H1 (cell line): ENCODE results near the gene RNF182. TPM values are rescaled to one million over a fixed set of nuclear protein-coding genes. Genes with fewer than 3 reads are reported as not detected.

Experiments
- CTCF ChIA-PET: fragments of 300-600 bp; sonication (Branson Sonifier 250); formaldehyde crosslinking; loops from one replicate; lab custom pipeline; 2021; ENCODE audit not compliant: partially characterized antibody; lab: Charles Lee
- POLR2A ChIA-PET: fragments of 300-600 bp; sonication (Branson Sonifier 250); formaldehyde crosslinking; loops from one replicate; lab custom pipeline; 2021; ENCODE audit warnings: inconsistent platforms; ENCODE audit not compliant: partially characterized antibody; lab: Charles Lee
- DNase-seq, 2 experiments: peaks; one replicate each; pipeline versions ENCODE4 v3.0.0 to v3.0.0-alpha.2; 2010 to 2022; ENCODE audit warnings: low spot score in 2 of 2, low read depth in 1 of 2, mixed read lengths in 1 of 2
- FAIRE-seq: peaks from 2 replicates; lab custom pipeline; 2011; peaks lifted over from hg19 to GRCh38; lab: Jason Lieb, UNC
- H2AFZ ChIP-seq: 2 replicates; pipeline ENCODE4 v1.8.1; 2012; ENCODE audit warnings: low read length, inconsistent platforms
- H2AK5ac ChIP-seq: 2 replicates; pipeline ENCODE4 v1.6.1; 2013; ENCODE audit warnings: low read depth, low read length
- H2BK120ac ChIP-seq: replicated peaks from 2 replicates; pipeline ENCODE3; 2013; ENCODE audit warnings: low read depth, low read length, inconsistent platforms
- H2BK12ac ChIP-seq: 2 replicates; pipeline ENCODE4 v1.6.1; 2013; ENCODE audit warnings: low read depth, low read length
- H2BK15ac ChIP-seq: 2 replicates; pipeline ENCODE4 v1.6.1; 2013; ENCODE audit warnings: low read length
- H2BK20ac ChIP-seq: 2 replicates; pipeline ENCODE4 v1.6.1; 2013; ENCODE audit warnings: low read length
- H2BK5ac ChIP-seq: 2 replicates; pipeline ENCODE4 v1.6.1; 2013; ENCODE audit warnings: low read depth, low read length
- H3K14ac ChIP-seq: 2 replicates; pipeline ENCODE4 v1.6.1; 2013; ENCODE audit warnings: inconsistent platforms; ENCODE audit not compliant: insufficient read length
- H3K18ac ChIP-seq: 2 replicates; pipeline ENCODE4 v1.6.1; 2013; ENCODE audit warnings: low read length; ENCODE audit errors: extremely low read depth
- H3K23ac ChIP-seq: 2 replicates; pipeline ENCODE4 v1.6.1; 2013; ENCODE audit warnings: inconsistent platforms; ENCODE audit not compliant: insufficient read length
- H3K23me2 ChIP-seq: 2 replicates; pipeline ENCODE4 v1.6.1; 2013; ENCODE audit warnings: low read depth, low read length
- H3K27ac ChIP-seq: 2 replicates; pipeline ENCODE4 v1.6.1; 2011; ENCODE audit warnings: low read depth, low read length, inconsistent platforms
- H3K27me3 ChIP-seq, 4 experiments: replicated peaks in 1 of 4; 1 replicate in 1 of 4; 2 replicates in 3 of 4; pipeline versions ENCODE4 v1.6.1 to v1.8.1; 2011 to 2013; ENCODE audit warnings: low read length in 3 of 4, mild to moderate bottlenecking in 3 of 4, inconsistent platforms in 2 of 4, mixed read lengths in 2 of 4, moderate library complexity in 1 of 4; ENCODE audit not compliant: control insufficient read depth in 3 of 4, insufficient read depth in 3 of 4; ENCODE audit errors: extremely low read depth in 1 of 4
- H3K36me3 ChIP-seq, 4 experiments: 2 replicates each; pipeline versions ENCODE4 v1.6.1 to v1.8.1; 2011 to 2013; ENCODE audit warnings: mild to moderate bottlenecking in 4 of 4, low read length in 3 of 4, moderate library complexity in 2 of 4, control low read depth in 1 of 4, inconsistent platforms in 1 of 4; ENCODE audit not compliant: insufficient read depth in 4 of 4, control insufficient read depth in 2 of 4
- H3K4ac ChIP-seq: replicated peaks from 2 replicates; pipeline ENCODE3; 2013; ENCODE audit warnings: low read length, low read depth, mixed read lengths, inconsistent platforms; ENCODE audit not compliant: insufficient read length
- H3K4me1 ChIP-seq, 4 experiments: replicated peaks in 1 of 4; 1 replicate in 1 of 4; 2 replicates in 3 of 4; pipeline versions ENCODE4 v1.6.1 to v1.8.1; 2011 to 2013; ENCODE audit warnings: low read length in 3 of 4, inconsistent platforms in 2 of 4, mixed read lengths in 1 of 4; ENCODE audit not compliant: insufficient read depth in 4 of 4, control insufficient read depth in 3 of 4
- H3K4me2 ChIP-seq, 2 experiments: 2 replicates each; pipeline versions ENCODE4 v1.6.1 to v1.8.1; 2011 to 2013; ENCODE audit warnings: low read depth in 2 of 2, low read length in 2 of 2, control low read depth in 1 of 2, inconsistent platforms in 1 of 2, mild to moderate bottlenecking in 1 of 2; ENCODE audit not compliant: insufficient read depth in 1 of 2
- H3K4me3 ChIP-seq, 4 experiments: fragments of 200-600, 300-600 bp in 1 of 4; sonication (generic), shearing (Covaris generic), sonication (Bioruptor Twin) in 1 of 4; 2 replicates each; pipeline versions ENCODE4 v1.5.1 to v1.8.1; 2011 to 2016; ENCODE audit warnings: low read length in 4 of 4, low read depth in 3 of 4, control low read depth in 2 of 4, inconsistent platforms in 2 of 4, mild to moderate bottlenecking in 2 of 4, mixed read lengths in 1 of 4, moderate library complexity in 1 of 4; ENCODE audit not compliant: insufficient read depth in 2 of 4; ENCODE audit errors: extremely low read depth in 1 of 4
- H3K56ac ChIP-seq: replicated peaks from 2 replicates; pipeline ENCODE3; 2013; ENCODE audit warnings: low read depth, mild to moderate bottlenecking, mixed read lengths, low read length, inconsistent platforms; ENCODE audit not compliant: insufficient read length
- H3K79me1 ChIP-seq: 2 replicates; pipeline ENCODE4 v1.6.1; 2013; ENCODE audit warnings: low read depth, low read length, control low read depth
- H3K79me2 ChIP-seq, 2 experiments: 2 replicates each; pipeline versions ENCODE4 v1.6.1 to v1.8.1; 2012 to 2013; ENCODE audit warnings: low read length in 2 of 2, mild to moderate bottlenecking in 2 of 2, inconsistent platforms in 1 of 2; ENCODE audit not compliant: insufficient read depth in 2 of 2, control insufficient read depth in 1 of 2
- H3K9ac ChIP-seq, 4 experiments: replicated peaks in 1 of 4; 1 replicate in 1 of 4; 2 replicates in 3 of 4; pipeline versions ENCODE4 v1.6.1 to v1.8.1; 2011 to 2013; ENCODE audit warnings: low read depth in 3 of 4, low read length in 3 of 4, control low read depth in 2 of 4, mild to moderate bottlenecking in 2 of 4, moderate library complexity in 2 of 4, inconsistent platforms in 1 of 4; ENCODE audit errors: extremely low read depth in 1 of 4
- H3K9me3 ChIP-seq, 2 experiments: 2 replicates each; pipeline versions ENCODE4 v1.6.1 to v1.8.1; 2012 to 2013; ENCODE audit warnings: mild to moderate bottlenecking in 2 of 2, moderate library complexity in 2 of 2, control low read depth in 1 of 2, inconsistent platforms in 1 of 2, low read depth in 1 of 2, low read length in 1 of 2, mixed read lengths in 1 of 2; ENCODE audit not compliant: insufficient read depth in 2 of 2
- H4K20me1 ChIP-seq, 2 experiments: replicated peaks in 1 of 2; 2 replicates each; pipeline versions ENCODE3 to v1.8.1; 2011 to 2013; ENCODE audit warnings: inconsistent platforms in 2 of 2, low read length in 2 of 2, mild to moderate bottlenecking in 1 of 2; ENCODE audit not compliant: insufficient read depth in 2 of 2, control insufficient read depth in 1 of 2
- H4K5ac ChIP-seq: 2 replicates; pipeline ENCODE4 v1.6.1; 2013; ENCODE audit warnings: low read length, low read depth, mixed read lengths, inconsistent platforms; ENCODE audit not compliant: insufficient read length
- H4K8ac ChIP-seq: 2 replicates; pipeline ENCODE4 v1.8.0; 2013; ENCODE audit warnings: mild to moderate bottlenecking, moderate library complexity, low read length, inconsistent platforms; ENCODE audit not compliant: insufficient read depth; ENCODE audit errors: extremely low read depth
- H4K91ac ChIP-seq: replicated peaks from 2 replicates; pipeline ENCODE3; 2013; ENCODE audit warnings: low read length, mixed read lengths, inconsistent platforms; ENCODE audit not compliant: insufficient read length
- WGBS, 2 experiments: shearing (Covaris generic) in 1 of 2; methylation state at CpG; one replicate each; pipeline versions ENCODE4 v1.1.6 to v1.1.7; 2013 to 2015; ENCODE audit warnings: low lambda C conversion rate in 2 of 2, mixed read lengths in 2 of 2, inconsistent platforms in 1 of 2, low coverage in 1 of 2, missing lambda C conversion rate in 1 of 2; ENCODE audit not compliant: insufficient replicate concordance in 2 of 2, insufficient coverage in 1 of 2, insufficient read length in 1 of 2; ENCODE audit errors: extremely low coverage in 1 of 2, missing lambda C conversion rate in 1 of 2; 5-methylcytosine and 5-hydroxymethylcytosine counted together
- polyA plus RNA-seq, 7 experiments: library from polyadenylated mRNA; depleted of rRNA in 3 of 7; stranded (reverse) in 5 of 7; unstranded in 2 of 7; fragments of >200 nt in 5 of 7; fragments of 200-250 nt in 2 of 7; gene quantifications; 1 replicate in 5 of 7; 2 replicates in 1 of 7; 4 replicates in 1 of 7; pipeline versions ENCODE4 v1.2.1 to v1.2.3, GENCODE V29; 2011 to 2013; ENCODE audit warnings: missing spikeins in 2 of 7, mixed read lengths in 2 of 7
- total RNA-seq: library from RNA; stranded (reverse); fragmentation: NEBNext Ultra II Directional; extraction: Animal tissue kit (Norgen Biotek cat#: 25700); gene quantifications from 2 replicates; pipeline ENCODE4 v1.2.1, GENCODE V29; 2021

RNF182 gene
- total and polyA plus RNA-seq, 2 of the 8 experiments (the other 6 are each of a cell fraction or from before 2014, with no cell fraction given) = 6.2 to 10.7 TPM

DNA sequence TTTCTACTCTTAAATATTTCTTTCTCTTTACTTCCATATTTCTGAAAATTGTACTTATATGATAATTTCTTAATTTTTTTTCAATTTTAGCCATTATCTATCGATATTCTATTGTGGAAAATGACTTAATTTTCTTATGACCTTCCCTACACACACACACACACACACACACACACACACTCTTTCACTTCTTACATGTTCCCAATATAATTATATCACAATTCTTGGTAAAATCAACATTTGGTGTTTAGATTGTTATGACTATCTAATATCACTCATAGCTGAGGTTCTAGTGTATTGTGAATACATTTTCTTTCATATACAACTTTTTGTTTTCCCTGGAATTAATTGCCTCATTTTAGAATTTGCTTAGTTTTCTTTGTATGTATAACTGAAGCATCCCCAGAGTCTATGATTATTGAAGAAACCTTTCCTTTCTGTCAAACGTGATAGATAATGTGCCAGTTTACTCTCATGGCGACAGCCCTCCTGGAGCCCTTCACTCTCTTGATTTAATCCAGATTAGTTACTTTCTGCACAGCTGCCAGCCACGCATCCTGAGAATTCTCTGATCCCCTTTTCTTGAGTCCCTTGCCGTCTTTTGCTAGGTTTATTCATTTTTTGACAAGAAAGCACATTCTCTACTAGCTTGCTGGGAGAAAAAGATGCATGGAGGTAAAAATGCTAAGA lies 63.4 kb downstream of the RNF182 start:
- H3K18ac ChIP-seq = no peak overlapping the region
- no peak overlapping the region for H3K14ac ChIP-seq
- CTCF ChIA-PET = interaction anchor here (0.5 to 2.7 kb wide), 5 partner anchors 13 to 178 kb away, joined by 3 to 7 read pairs (median 3); no protein-coding TSS in a partner anchor
- H2BK5ac ChIP-seq = no peak overlapping the region
- FAIRE-seq (no peak), DNase-seq (no peak)
- 86% methylated on average over 5 of the region's 5 CpGs; no CpG with 5 or more reads in 1 of the 2 experiments for WGBS, 2 experiments
- H3K79me1 ChIP-seq = no peaks in the 10 kb centered on the region
- H3K4ac ChIP-seq = no peak overlapping the region
- H4K5ac ChIP-seq = no peak overlapping the region
- no peak overlapping the region for H3K56ac ChIP-seq
- H3K27me3 ChIP-seq = no peaks in the 10 kb centered on the region
- no peak overlapping the region for H2BK20ac ChIP-seq
- no peak overlapping the region for H2BK120ac ChIP-seq
- H4K20me1 ChIP-seq = no peaks in the 10 kb centered on the region
- no peak overlapping the region for H2AK5ac ChIP-seq
- H2BK15ac ChIP-seq = no peak overlapping the region
- no peaks in the 10 kb centered on the region for H3K23me2 ChIP-seq
- no peak overlapping the region for H3K4me2 ChIP-seq
- no peaks in the 10 kb centered on the region for H3K36me3 ChIP-seq
- POLR2A ChIA-PET = interaction anchor here (1.1 kb wide), 1 partner anchor 15 kb away, joined by 3 read pairs; no protein-coding TSS in a partner anchor
- no peaks in the 10 kb centered on the region for H3K79me2 ChIP-seq
- H4K91ac ChIP-seq = no peak overlapping the region
- H3K27ac ChIP-seq = no peak overlapping the region
- H3K9ac ChIP-seq = no peak overlapping the region
- H3K23ac ChIP-seq = no peak overlapping the region
- no peaks in the 10 kb centered on the region for H3K4me1 ChIP-seq
- H3K4me3 ChIP-seq = no peak overlapping the region
- no peaks in the 10 kb centered on the region for H3K9me3 ChIP-seq
- H2AFZ ChIP-seq = no peak overlapping the region
- no peak overlapping the region for H2BK12ac ChIP-seq
- no peak overlapping the region for H4K8ac ChIP-seq
